ENCODE results near the gene RORB. TPM values are rescaled to one million over a fixed set of nuclear protein-coding genes. Genes with fewer than 3 reads are reported as not detected.

Gene RORB
- total RNA-seq, 1 experiment from 2014 or later, result not detected

- no peak overlapping the region for H3K4me3 ChIP-seq (ENCODE audit: low read depth, low read length)
- Mint-ChIP-seq H3K36me3 (ENCODE audit: insufficient read depth, unreplicated experiment) (no peaks in the 10 kb centered on the region), H3K27ac (ENCODE audit: unreplicated experiment) (no peak overlapping the region), H3K9me3 (ENCODE audit: unreplicated experiment) (no peaks in the 10 kb centered on the region), H3K27me3 (ENCODE audit: insufficient read depth, unreplicated experiment) (peaks cover 7% of the 10 kb centered on the region), H3K4me1 (ENCODE audit: low read depth, unreplicated experiment) (peaks cover 6% of the 10 kb centered on the region), H3K4me3 (ENCODE audit: unreplicated experiment) (no peak overlapping the region)
- DNase-seq, result no peak
- CTCF ChIA-PET, result no interaction called here
- no peaks in the 10 kb centered on the region for H3K27me3 ChIP-seq (replicated peaks; ENCODE audit: control insufficient read depth, insufficient read depth, low read length)
- H3K4me1 ChIP-seq, result no peaks in the 10 kb centered on the region
- no peaks in the 10 kb centered on the region for H3K36me3 ChIP-seq (ENCODE audit: control insufficient read depth, insufficient read depth, low read length)
- no TSS peak for BruUV-seq (replicated peaks)
- TF ChIP-seq CTCF (IDR thresholded peaks at IDR 0.05; ENCODE audit: insufficient read depth in 1 of 2, low read depth in 1 of 2, low read length in 1 of 2, severe bottlenecking in 1 of 2, unreplicated experiment in 1 of 2), result no peak
- POLR2A ChIA-PET, result no interaction called here
- H3K9me3 ChIP-seq, result no peaks in the 10 kb centered on the region
- intact Hi-C loops (cut with micrococcal nuclease; ENCODE audit: unreplicated experiment), result no loop called here
These were observed 2.6 kb upstream of the RORB start for GRCh38 chr9:74494490-74494889.

- Mint-ChIP-seq H3K27ac (ENCODE audit: unreplicated experiment) (no peak overlapping the region), H3K27me3 (ENCODE audit: insufficient read depth, unreplicated experiment) (peaks cover 7% of the 10 kb centered on the region), H3K4me1 (ENCODE audit: low read depth, unreplicated experiment) (peaks cover 6% of the 10 kb centered on the region), H3K36me3 (ENCODE audit: insufficient read depth, unreplicated experiment) (no peaks in the 10 kb centered on the region), H3K9me3 (ENCODE audit: unreplicated experiment) (no peaks in the 10 kb centered on the region), H3K4me3 (ENCODE audit: unreplicated experiment) (peak overlapping the region; percentile 74)
- Histone ChIP-seq H3K4me1 (no peaks in the 10 kb centered on the region), H3K27me3 (replicated peaks; ENCODE audit: control insufficient read depth, insufficient read depth, low read length) (no peaks in the 10 kb centered on the region), H3K36me3 (ENCODE audit: control insufficient read depth, insufficient read depth, low read length) (no peaks in the 10 kb centered on the region), H3K4me3 (ENCODE audit: low read depth, low read length) (no peak overlapping the region), H3K9me3 (no peaks in the 10 kb centered on the region)
- POLR2A ChIA-PET, result no interaction called here
- DNase-seq, result no peak
- intact Hi-C loops (cut with micrococcal nuclease; ENCODE audit: unreplicated experiment), result no loop called here
- BruUV-seq (replicated peaks), result no TSS peak
- no peak for TF ChIP-seq CTCF (IDR thresholded peaks at IDR 0.05; ENCODE audit: insufficient read depth in 1 of 2, low read depth in 1 of 2, low read length in 1 of 2, severe bottlenecking in 1 of 2, unreplicated experiment in 1 of 2)
- CTCF ChIA-PET, result no interaction called here
These were observed 729 bp upstream of the RORB start for GRCh38 chr9:74496406-74496805.

GRCh38 chr9:74497748-74498620, 849 bp downstream of the RORB start:
- DNase-seq, result no peak
- Mint-ChIP-seq H3K36me3 (ENCODE audit: insufficient read depth, unreplicated experiment) (no peaks in the 10 kb centered on the region), H3K4me1 (ENCODE audit: low read depth, unreplicated experiment) (peaks cover 6% of the 10 kb centered on the region), H3K27me3 (ENCODE audit: insufficient read depth, unreplicated experiment) (peaks cover 7% of the 10 kb centered on the region), H3K4me3 (ENCODE audit: unreplicated experiment) (peak overlapping the region; percentile 74), H3K27ac (ENCODE audit: unreplicated experiment) (no peak overlapping the region), H3K9me3 (ENCODE audit: unreplicated experiment) (no peaks in the 10 kb centered on the region)
- H3K4me3 ChIP-seq (ENCODE audit: low read depth, low read length), result no peak overlapping the region; the same call in none of the 2 replicates
- no peaks in the 10 kb centered on the region for H3K36me3 ChIP-seq (ENCODE audit: control insufficient read depth, insufficient read depth, low read length)
- ChIA-PET POLR2A (no interaction called here), CTCF (no interaction called here)
- BruUV-seq (replicated peaks), result no TSS peak
- no peak for TF ChIP-seq CTCF (IDR thresholded peaks at IDR 0.05; ENCODE audit: insufficient read depth in 1 of 2, low read depth in 1 of 2, low read length in 1 of 2, severe bottlenecking in 1 of 2, unreplicated experiment in 1 of 2)
- no peaks in the 10 kb centered on the region for H3K4me1 ChIP-seq
- intact Hi-C loops (cut with micrococcal nuclease; ENCODE audit: unreplicated experiment), result no loop called here
- H3K9me3 ChIP-seq, result no peaks in the 10 kb centered on the region
- H3K27me3 ChIP-seq (replicated peaks; ENCODE audit: control insufficient read depth, insufficient read depth, low read length), result no peaks in the 10 kb centered on the region
